Liver (tissue), 9 donors: ENCODE data around the gene KLRF1. TPM values are rescaled to one million over a fixed set of nuclear protein-coding genes. Genes with fewer than 3 reads are reported as not detected.

Source experiments
- DNase-seq: peaks from one replicate; pipeline ENCODE4 v3.0.0-alpha.2; 2017; ENCODE audit warnings: low spot score
- H3K27ac ChIP-seq, 2 donors: one replicate each; pipeline ENCODE4 v1.7.0; 2013; ENCODE audit warnings: inconsistent platforms in 2 of 2, low read length in 2 of 2, control low read depth in 1 of 2, low read depth in 1 of 2, mild to moderate bottlenecking in 1 of 2
- H3K27me3 ChIP-seq, 4 donors: one replicate each; pipeline versions ENCODE4 v1.6.1 to v1.7.0; 2013; ENCODE audit warnings: low read length in 3 of 4, inconsistent platforms in 1 of 4, mild to moderate bottlenecking in 1 of 4, moderate library complexity in 1 of 4; ENCODE audit not compliant: control insufficient read depth in 4 of 4, insufficient read depth in 4 of 4
- H3K36me3 ChIP-seq, 4 donors: one replicate each; pipeline versions ENCODE4 v1.6.1 to v1.7.0; 2013; ENCODE audit warnings: low read length in 3 of 4, mild to moderate bottlenecking in 3 of 4, low read depth in 1 of 4, moderate library complexity in 1 of 4; ENCODE audit not compliant: control insufficient read depth in 4 of 4, insufficient read depth in 3 of 4
- H3K4me1 ChIP-seq, 4 donors: one replicate each; pipeline versions ENCODE4 v1.6.1 to v1.7.0; 2013; ENCODE audit warnings: low read length in 3 of 4, mild to moderate bottlenecking in 3 of 4, moderate library complexity in 1 of 4; ENCODE audit not compliant: control insufficient read depth in 4 of 4, insufficient read depth in 4 of 4
- H3K4me3 ChIP-seq, 3 donors: one replicate each; pipeline versions ENCODE4 v1.6.1 to v1.7.0; 2013; ENCODE audit warnings: low read length in 3 of 3, control low read depth in 1 of 3, low read depth in 1 of 3, mild to moderate bottlenecking in 1 of 3
- H3K9ac ChIP-seq, 2 donors: one replicate each; pipeline ENCODE4 v1.7.0; 2013; ENCODE audit warnings: low read length in 2 of 2, mild to moderate bottlenecking in 2 of 2, moderate library complexity in 2 of 2, control low read depth in 1 of 2, low read depth in 1 of 2
- H3K9me3 ChIP-seq, 4 donors: one replicate each; pipeline versions ENCODE4 v1.6.1 to v1.7.0; 2013; ENCODE audit warnings: low read length in 3 of 4; ENCODE audit not compliant: control insufficient read depth in 4 of 4
- EGR1 ChIP-seq, 2 donors: IDR thresholded peaks; 2 replicates each; pipeline ENCODE4 v1.6.1; 2016 to 2018; ENCODE audit warnings: antibody characterized with exemption in 2 of 2, low read depth in 2 of 2
- FOXA1 ChIP-seq: IDR thresholded peaks from 2 replicates; pipeline ENCODE4 v1.6.1; 2016; ENCODE audit warnings: antibody characterized with exemption
- FOXA2 ChIP-seq: IDR thresholded peaks from 2 replicates; pipeline ENCODE4 v1.6.1; 2016; ENCODE audit warnings: antibody characterized with exemption
- GABPA ChIP-seq, 2 donors: IDR thresholded peaks in 1 of 2; conservative IDR thresholded peaks in 1 of 2; 2 replicates each; pipeline ENCODE4 v1.6.1; 2016; ENCODE audit warnings: antibody characterized with exemption in 2 of 2, mild to moderate bottlenecking in 1 of 2, moderate library complexity in 1 of 2
- HNF4G ChIP-seq: IDR thresholded peaks from 2 replicates; pipeline ENCODE4 v1.6.1; 2016; ENCODE audit warnings: antibody characterized with exemption
- JUND ChIP-seq, 2 donors: IDR thresholded peaks; 2 replicates each; pipeline ENCODE4 v1.6.1; 2016; ENCODE audit warnings: antibody characterized with exemption in 2 of 2
- RAD21 ChIP-seq, 2 donors: IDR thresholded peaks; 2 replicates each; pipeline ENCODE4 v1.6.1; 2016; ENCODE audit warnings: antibody characterized with exemption in 2 of 2, mild to moderate bottlenecking in 2 of 2
- RXRA ChIP-seq, 2 donors: IDR thresholded peaks; 2 replicates each; pipeline ENCODE4 v1.6.1; 2017 to 2018; ENCODE audit warnings: antibody characterized with exemption in 2 of 2, mild to moderate bottlenecking in 1 of 2
- SP1 ChIP-seq: IDR thresholded peaks from 2 replicates; pipeline ENCODE4 v1.6.1; 2018; ENCODE audit warnings: antibody characterized with exemption, mild to moderate bottlenecking
- TAF1 ChIP-seq: conservative IDR thresholded peaks from 2 replicates; pipeline ENCODE4 v1.6.1; 2016; ENCODE audit warnings: antibody characterized with exemption, mild to moderate bottlenecking
- YY1 ChIP-seq: IDR thresholded peaks from 2 replicates; pipeline ENCODE4 v1.6.1; 2016; ENCODE audit warnings: antibody characterized with exemption, mild to moderate bottlenecking
- WGBS: extraction: QIAGEN DNeasy Blood & Tissue Kit; methylation state at CpG from one replicate; pipeline ENCODE4 v1.1.7; 2013; 5-methylcytosine and 5-hydroxymethylcytosine counted together
- polyA plus RNA-seq, 2 donors: library from polyadenylated mRNA; stranded (reverse) in 1 of 2; unstranded in 1 of 2; fragments of 200-250 nt in 1 of 2; fragments of >200 nt in 1 of 2; fragmentation: Nextera tagmentation in 1 of 2; extraction: Ambion mirVana in 1 of 2; gene quantifications; one replicate each; pipeline versions ENCODE4 v1.2.1 to v1.2.3, GENCODE V29; 2013 to 2015
- total RNA-seq, 2 donors: library from RNA; depleted of rRNA; stranded (reverse); fragments of >200 nt; gene quantifications; one replicate each; pipeline ENCODE4 v1.2.3, GENCODE V29; 2014
- TF ChIP-seq, protein P1 (sequence below): fragments of 150-350 bp; IDR thresholded peaks from 2 replicates; pipeline ENCODE4 v1.5.1; 2017; ENCODE audit warnings: improper control_type of control experiment, low read depth, low read length; ENCODE audit not compliant: missing input control
- TF ChIP-seq, protein P2 (sequence below): IDR thresholded peaks from 2 replicates; pipeline ENCODE4 v1.6.1; 2016; ENCODE audit warnings: antibody characterized with exemption, mild to moderate bottlenecking
- TF ChIP-seq, protein P3 (sequence below): IDR thresholded peaks from 2 replicates; pipeline ENCODE4 v1.6.1; 2016; ENCODE audit warnings: antibody characterized with exemption
- TF ChIP-seq, protein P4 (sequence below): IDR thresholded peaks from 2 replicates; pipeline ENCODE4 v1.6.1; 2016; ENCODE audit warnings: antibody characterized with exemption
- TF ChIP-seq, protein P5 (sequence below): IDR thresholded peaks from 2 replicates; pipeline ENCODE4 v1.6.1; 2016; ENCODE audit warnings: antibody characterized with exemption
- donor health status: healthy.
- donor health status: healthy.
- donor health status: healthy.
- donor health status: healthy.
- donor health status: healthy.

KLRF1 gene
- total and polyA plus RNA-seq, 4 donors: 0.18 to 1.5 (median 0.76) TPM

DNA sequence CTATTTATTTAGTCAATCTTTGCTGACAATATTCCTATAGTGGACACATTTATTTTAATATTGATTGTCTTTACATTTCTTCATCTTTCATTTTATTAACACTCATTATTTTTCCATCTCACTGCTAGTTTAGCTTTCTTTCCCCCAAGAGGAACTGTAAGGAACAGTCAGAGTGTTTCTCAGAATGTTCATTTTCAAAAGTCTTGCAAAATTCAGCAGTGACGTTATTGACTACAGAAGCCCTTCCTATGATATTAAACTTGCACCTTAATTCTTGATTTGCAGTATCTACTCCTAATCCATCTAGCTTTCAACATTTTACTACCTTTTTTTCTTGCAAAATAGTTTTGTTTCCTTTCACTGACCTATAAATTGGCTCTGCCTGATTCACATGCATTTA, 28.9 kb downstream of the KLRF1 start:
- Histone ChIP-seq H3K4me3 (no peak overlapping the region), H3K4me1 (no peaks in the 10 kb centered on the region), H3K9me3 (no peaks in the 10 kb centered on the region), H3K36me3 (peaks cover 0 to 6% (median 2%) of the 10 kb centered on the region in 4 donors), H3K27me3 (no peaks in the 10 kb centered on the region), H3K9ac (no peak overlapping the region), H3K27ac (no peak overlapping the region)
- TF ChIP-seq FOXA2 (no peak), HNF4G (no peak)
- 76% methylated on average over 1 of the region's 1 CpG for WGBS
- DNase-seq: no peak

DNA sequence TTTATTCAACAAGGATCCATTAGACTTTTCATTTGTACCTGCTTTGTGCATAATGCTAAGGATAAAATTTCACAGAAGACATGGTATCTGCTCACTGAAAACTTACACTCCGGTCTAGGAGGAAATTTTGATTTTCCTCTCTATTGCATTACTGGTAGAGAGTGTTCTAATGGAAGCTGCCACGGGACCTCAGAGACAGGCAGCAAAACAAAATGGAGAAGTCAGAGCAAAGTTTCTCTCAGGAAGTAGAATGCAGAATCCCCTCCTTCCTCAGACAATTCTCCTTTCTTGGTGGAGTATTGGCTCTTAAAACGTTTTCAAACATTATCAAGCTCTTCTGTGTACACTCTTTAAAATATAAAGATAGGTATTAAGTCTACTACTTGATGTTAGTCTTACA, 29.6 kb downstream of the KLRF1 start:
- 67% methylated on average over 3 of the region's 3 CpGs for WGBS
- Histone ChIP-seq H3K9me3 (no peaks in the 10 kb centered on the region), H3K27me3 (no peaks in the 10 kb centered on the region), H3K4me1 (no peaks in the 10 kb centered on the region), H3K36me3 (peaks cover 0 to 6% (median 2%) of the 10 kb centered on the region in 4 donors), H3K27ac (no peak overlapping the region), H3K9ac (no peak overlapping the region), H3K4me3 (no peak overlapping the region)
- TF ChIP-seq RXRA (IDR thresholded peaks at IDR 0.05) (no peak), YY1 (peak; percentile 22), GABPA (IDR thresholded peaks at IDR 0.05 in 1 of 2, conservative IDR thresholded peaks at IDR 0.05 in 1 of 2) (no peak), SP1 (no peak), FOXA1 (no peak)
- TF ChIP-seq, protein P1, sequence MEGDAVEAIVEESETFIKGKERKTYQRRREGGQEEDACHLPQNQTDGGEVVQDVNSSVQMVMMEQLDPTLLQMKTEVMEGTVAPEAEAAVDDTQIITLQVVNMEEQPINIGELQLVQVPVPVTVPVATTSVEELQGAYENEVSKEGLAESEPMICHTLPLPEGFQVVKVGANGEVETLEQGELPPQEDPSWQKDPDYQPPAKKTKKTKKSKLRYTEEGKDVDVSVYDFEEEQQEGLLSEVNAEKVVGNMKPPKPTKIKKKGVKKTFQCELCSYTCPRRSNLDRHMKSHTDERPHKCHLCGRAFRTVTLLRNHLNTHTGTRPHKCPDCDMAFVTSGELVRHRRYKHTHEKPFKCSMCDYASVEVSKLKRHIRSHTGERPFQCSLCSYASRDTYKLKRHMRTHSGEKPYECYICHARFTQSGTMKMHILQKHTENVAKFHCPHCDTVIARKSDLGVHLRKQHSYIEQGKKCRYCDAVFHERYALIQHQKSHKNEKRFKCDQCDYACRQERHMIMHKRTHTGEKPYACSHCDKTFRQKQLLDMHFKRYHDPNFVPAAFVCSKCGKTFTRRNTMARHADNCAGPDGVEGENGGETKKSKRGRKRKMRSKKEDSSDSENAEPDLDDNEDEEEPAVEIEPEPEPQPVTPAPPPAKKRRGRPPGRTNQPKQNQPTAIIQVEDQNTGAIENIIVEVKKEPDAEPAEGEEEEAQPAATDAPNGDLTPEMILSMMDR: no peak
- TF ChIP-seq, protein P2, sequence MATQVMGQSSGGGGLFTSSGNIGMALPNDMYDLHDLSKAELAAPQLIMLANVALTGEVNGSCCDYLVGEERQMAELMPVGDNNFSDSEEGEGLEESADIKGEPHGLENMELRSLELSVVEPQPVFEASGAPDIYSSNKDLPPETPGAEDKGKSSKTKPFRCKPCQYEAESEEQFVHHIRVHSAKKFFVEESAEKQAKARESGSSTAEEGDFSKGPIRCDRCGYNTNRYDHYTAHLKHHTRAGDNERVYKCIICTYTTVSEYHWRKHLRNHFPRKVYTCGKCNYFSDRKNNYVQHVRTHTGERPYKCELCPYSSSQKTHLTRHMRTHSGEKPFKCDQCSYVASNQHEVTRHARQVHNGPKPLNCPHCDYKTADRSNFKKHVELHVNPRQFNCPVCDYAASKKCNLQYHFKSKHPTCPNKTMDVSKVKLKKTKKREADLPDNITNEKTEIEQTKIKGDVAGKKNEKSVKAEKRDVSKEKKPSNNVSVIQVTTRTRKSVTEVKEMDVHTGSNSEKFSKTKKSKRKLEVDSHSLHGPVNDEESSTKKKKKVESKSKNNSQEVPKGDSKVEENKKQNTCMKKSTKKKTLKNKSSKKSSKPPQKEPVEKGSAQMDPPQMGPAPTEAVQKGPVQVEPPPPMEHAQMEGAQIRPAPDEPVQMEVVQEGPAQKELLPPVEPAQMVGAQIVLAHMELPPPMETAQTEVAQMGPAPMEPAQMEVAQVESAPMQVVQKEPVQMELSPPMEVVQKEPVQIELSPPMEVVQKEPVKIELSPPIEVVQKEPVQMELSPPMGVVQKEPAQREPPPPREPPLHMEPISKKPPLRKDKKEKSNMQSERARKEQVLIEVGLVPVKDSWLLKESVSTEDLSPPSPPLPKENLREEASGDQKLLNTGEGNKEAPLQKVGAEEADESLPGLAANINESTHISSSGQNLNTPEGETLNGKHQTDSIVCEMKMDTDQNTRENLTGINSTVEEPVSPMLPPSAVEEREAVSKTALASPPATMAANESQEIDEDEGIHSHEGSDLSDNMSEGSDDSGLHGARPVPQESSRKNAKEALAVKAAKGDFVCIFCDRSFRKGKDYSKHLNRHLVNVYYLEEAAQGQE: no peak
- no peak for DNase-seq

DNA sequence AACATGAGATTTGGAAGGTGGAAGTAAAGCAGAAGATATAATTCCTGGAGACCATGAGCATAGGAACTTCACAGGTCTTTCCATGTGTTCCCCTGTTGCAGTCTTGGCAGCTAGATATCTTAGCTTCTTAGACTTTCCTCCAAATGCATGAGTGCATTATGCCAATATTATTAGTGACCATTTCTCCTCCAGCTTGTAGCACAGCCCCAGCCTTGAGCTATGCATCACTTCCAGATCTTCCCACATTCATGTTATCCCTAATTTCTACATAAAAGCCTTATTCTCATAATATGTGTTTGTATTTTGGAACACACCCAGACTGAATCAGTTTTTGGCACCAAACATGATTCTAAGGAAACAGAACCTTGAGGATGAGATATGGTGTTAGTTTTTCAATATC, 30.9 kb downstream of the KLRF1 start:
- no peak overlapping the region for H3K9ac ChIP-seq
- H3K36me3 ChIP-seq: peaks cover 0 to 6% (median 2%) of the 10 kb centered on the region in 4 donors
- H3K27ac ChIP-seq: no peak overlapping the region
- no peaks in the 10 kb centered on the region for H3K9me3 ChIP-seq
- H3K27me3 ChIP-seq: no peaks in the 10 kb centered on the region
- no peak for DNase-seq
- H3K4me1 ChIP-seq: no peaks in the 10 kb centered on the region
- H3K4me3 ChIP-seq: no peak overlapping the region
- no peak for TF ChIP-seq FOXA2
- TF ChIP-seq RXRA (IDR thresholded peaks at IDR 0.05): no peak
- no peak for TF ChIP-seq HNF4G
- no peak for TF ChIP-seq JUND (IDR thresholded peaks at IDR 0.05)
- no peak for TF ChIP-seq YY1
- TF ChIP-seq, protein P3, sequence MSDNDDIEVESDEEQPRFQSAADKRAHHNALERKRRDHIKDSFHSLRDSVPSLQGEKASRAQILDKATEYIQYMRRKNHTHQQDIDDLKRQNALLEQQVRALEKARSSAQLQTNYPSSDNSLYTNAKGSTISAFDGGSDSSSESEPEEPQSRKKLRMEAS: no peak
- TF ChIP-seq, protein P4, sequence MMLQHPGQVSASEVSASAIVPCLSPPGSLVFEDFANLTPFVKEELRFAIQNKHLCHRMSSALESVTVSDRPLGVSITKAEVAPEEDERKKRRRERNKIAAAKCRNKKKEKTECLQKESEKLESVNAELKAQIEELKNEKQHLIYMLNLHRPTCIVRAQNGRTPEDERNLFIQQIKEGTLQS: no peak
- TF ChIP-seq EGR1 (IDR thresholded peaks at IDR 0.05; ENCODE audit: low read depth in 2 of 2): no peak
- no peak for TF ChIP-seq GABPA (IDR thresholded peaks at IDR 0.05 in 1 of 2, conservative IDR thresholded peaks at IDR 0.05 in 1 of 2)
- TF ChIP-seq, protein P1: no peak
- TF ChIP-seq TAF1: no peak
- TF ChIP-seq RAD21 (IDR thresholded peaks at IDR 0.05): no peak
- no peak for TF ChIP-seq FOXA1
- no peak for TF ChIP-seq SP1
- TF ChIP-seq, protein P5, sequence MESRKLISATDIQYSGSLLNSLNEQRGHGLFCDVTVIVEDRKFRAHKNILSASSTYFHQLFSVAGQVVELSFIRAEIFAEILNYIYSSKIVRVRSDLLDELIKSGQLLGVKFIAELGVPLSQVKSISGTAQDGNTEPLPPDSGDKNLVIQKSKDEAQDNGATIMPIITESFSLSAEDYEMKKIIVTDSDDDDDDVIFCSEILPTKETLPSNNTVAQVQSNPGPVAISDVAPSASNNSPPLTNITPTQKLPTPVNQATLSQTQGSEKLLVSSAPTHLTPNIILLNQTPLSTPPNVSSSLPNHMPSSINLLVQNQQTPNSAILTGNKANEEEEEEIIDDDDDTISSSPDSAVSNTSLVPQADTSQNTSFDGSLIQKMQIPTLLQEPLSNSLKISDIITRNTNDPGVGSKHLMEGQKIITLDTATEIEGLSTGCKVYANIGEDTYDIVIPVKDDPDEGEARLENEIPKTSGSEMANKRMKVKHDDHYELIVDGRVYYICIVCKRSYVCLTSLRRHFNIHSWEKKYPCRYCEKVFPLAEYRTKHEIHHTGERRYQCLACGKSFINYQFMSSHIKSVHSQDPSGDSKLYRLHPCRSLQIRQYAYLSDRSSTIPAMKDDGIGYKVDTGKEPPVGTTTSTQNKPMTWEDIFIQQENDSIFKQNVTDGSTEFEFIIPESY: no peak
